Smooth muscle cell (in vitro differentiated cells): ENCODE results near the gene LMBRD2. TPM values are rescaled to one million over a fixed set of nuclear protein-coding genes. Genes with fewer than 3 reads are reported as not detected.

Experiments used
- DNase-seq: peaks from one replicate; lab custom pipeline; 2025; ENCODE audit not compliant: unreplicated experiment; lab: John Stamatoyannopoulos, UW
- H2AFZ ChIP-seq: fragments of 200-600 bp; sonication (generic); 2 replicates; pipeline ENCODE4 v1.6.0; 2016; ENCODE audit warnings: antibody characterized with exemption, low read depth, mild to moderate bottlenecking
- H3F3A ChIP-seq: fragments of 200-600 bp; sonication (generic); 2 replicates; pipeline ENCODE4 v1.6.0; 2017; ENCODE audit warnings: antibody characterized with exemption, low read depth
- H3K27ac ChIP-seq: fragments of 200-600 bp; sonication (generic); 2 replicates; pipeline ENCODE4 v1.5.1; 2016; ENCODE audit warnings: low read depth, mild to moderate bottlenecking
- H3K27me3 ChIP-seq: fragments of 200-600 bp; sonication (generic); 2 replicates; pipeline ENCODE4 v1.6.1; 2016; ENCODE audit warnings: low read depth, mild to moderate bottlenecking
- H3K36me3 ChIP-seq: fragments of 200-600 bp; sonication (generic); 2 replicates; pipeline ENCODE4 v1.5.1; 2016; ENCODE audit warnings: low read depth
- H3K4me1 ChIP-seq: fragments of 200-600 bp; sonication (generic); 2 replicates; pipeline ENCODE4 v1.5.1; 2016; ENCODE audit warnings: low read depth
- H3K4me2 ChIP-seq: fragments of 200-600 bp; sonication (generic); 2 replicates; pipeline ENCODE4 v1.6.0; 2016; ENCODE audit warnings: mild to moderate bottlenecking
- H3K4me3 ChIP-seq: fragments of 200-600 bp; sonication (generic); 2 replicates; pipeline ENCODE4 v1.5.1; 2016; ENCODE audit warnings: mild to moderate bottlenecking
- H3K79me2 ChIP-seq: fragments of 200-600 bp; sonication (generic); 2 replicates; pipeline ENCODE4 v1.6.0; 2016; ENCODE audit warnings: low read depth, mild to moderate bottlenecking
- H3K9ac ChIP-seq: fragments of 200-600 bp; sonication (generic); 2 replicates; pipeline ENCODE4 v1.6.0; 2016; ENCODE audit warnings: low read depth
- H3K9me3 ChIP-seq: fragments of 200-600 bp; sonication (generic); replicated peaks from 2 replicates; pipeline ENCODE4 v1.5.1; 2016; ENCODE audit warnings: low read depth
- H4K20me1 ChIP-seq: fragments of 200-600 bp; sonication (generic); 2 replicates; pipeline ENCODE4 v1.6.0; 2016; ENCODE audit warnings: low read depth
- WGBS: methylation state at CpG from one replicate; pipeline ENCODE4 v1.1.7; 2016; ENCODE audit warnings: low lambda C conversion rate; 5-methylcytosine and 5-hydroxymethylcytosine counted together
- polyA plus RNA-seq: library from polyadenylated mRNA; unstranded; fragments of >200 nt; fragmentation: Nextera tagmentation; extraction: Ambion mirVana; gene quantifications from 2 replicates; pipeline ENCODE4 v1.2.1, GENCODE V29; 2016
- total RNA-seq: library from RNA; depleted of rRNA; stranded (reverse); fragments of >200 nt; gene quantifications from 2 replicates; pipeline ENCODE4 v1.2.3, GENCODE V29; 2014
- TF ChIP-seq, protein P1 (sequence below): fragments of 200-600 bp; sonication (generic); IDR thresholded peaks from 2 replicates; pipeline ENCODE4 v1.5.1; 2017; ENCODE audit warnings: borderline replicate concordance, mild to moderate bottlenecking, antibody characterized with exemption; ENCODE audit not compliant: insufficient read depth, poor library complexity, severe bottlenecking

The LMBRD2 gene
- total and polyA plus RNA-seq, 2 experiments from 2014 or later, result 2.5 to 18.5 TPM

GRCh38 chr5:36070687-36071571, 80.8 kb downstream of the LMBRD2 start:
- no peaks in the 10 kb centered on the region for H3K9me3 ChIP-seq
- no peak overlapping the region for H3K27ac ChIP-seq
- H3K27me3 ChIP-seq, result peaks cover 40% of the 10 kb centered on the region
- H3K36me3 ChIP-seq, result no peaks in the 10 kb centered on the region
- H3F3A ChIP-seq, result no peaks in the 10 kb centered on the region
- no peaks in the 10 kb centered on the region for H4K20me1 ChIP-seq
- no peak overlapping the region for H2AFZ ChIP-seq
- no peaks in the 10 kb centered on the region for H3K79me2 ChIP-seq
- no peak overlapping the region for H3K4me2 ChIP-seq
- H3K9ac ChIP-seq, result no peak overlapping the region
- H3K4me3 ChIP-seq, result no peak overlapping the region
- peaks cover 3% of the 10 kb centered on the region for H3K4me1 ChIP-seq
- WGBS, result 86% methylated on average over 9 of the region's 9 CpGs
- TF ChIP-seq, protein P1, sequence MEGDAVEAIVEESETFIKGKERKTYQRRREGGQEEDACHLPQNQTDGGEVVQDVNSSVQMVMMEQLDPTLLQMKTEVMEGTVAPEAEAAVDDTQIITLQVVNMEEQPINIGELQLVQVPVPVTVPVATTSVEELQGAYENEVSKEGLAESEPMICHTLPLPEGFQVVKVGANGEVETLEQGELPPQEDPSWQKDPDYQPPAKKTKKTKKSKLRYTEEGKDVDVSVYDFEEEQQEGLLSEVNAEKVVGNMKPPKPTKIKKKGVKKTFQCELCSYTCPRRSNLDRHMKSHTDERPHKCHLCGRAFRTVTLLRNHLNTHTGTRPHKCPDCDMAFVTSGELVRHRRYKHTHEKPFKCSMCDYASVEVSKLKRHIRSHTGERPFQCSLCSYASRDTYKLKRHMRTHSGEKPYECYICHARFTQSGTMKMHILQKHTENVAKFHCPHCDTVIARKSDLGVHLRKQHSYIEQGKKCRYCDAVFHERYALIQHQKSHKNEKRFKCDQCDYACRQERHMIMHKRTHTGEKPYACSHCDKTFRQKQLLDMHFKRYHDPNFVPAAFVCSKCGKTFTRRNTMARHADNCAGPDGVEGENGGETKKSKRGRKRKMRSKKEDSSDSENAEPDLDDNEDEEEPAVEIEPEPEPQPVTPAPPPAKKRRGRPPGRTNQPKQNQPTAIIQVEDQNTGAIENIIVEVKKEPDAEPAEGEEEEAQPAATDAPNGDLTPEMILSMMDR, result no peak
- no peak for DNase-seq

DNA sequence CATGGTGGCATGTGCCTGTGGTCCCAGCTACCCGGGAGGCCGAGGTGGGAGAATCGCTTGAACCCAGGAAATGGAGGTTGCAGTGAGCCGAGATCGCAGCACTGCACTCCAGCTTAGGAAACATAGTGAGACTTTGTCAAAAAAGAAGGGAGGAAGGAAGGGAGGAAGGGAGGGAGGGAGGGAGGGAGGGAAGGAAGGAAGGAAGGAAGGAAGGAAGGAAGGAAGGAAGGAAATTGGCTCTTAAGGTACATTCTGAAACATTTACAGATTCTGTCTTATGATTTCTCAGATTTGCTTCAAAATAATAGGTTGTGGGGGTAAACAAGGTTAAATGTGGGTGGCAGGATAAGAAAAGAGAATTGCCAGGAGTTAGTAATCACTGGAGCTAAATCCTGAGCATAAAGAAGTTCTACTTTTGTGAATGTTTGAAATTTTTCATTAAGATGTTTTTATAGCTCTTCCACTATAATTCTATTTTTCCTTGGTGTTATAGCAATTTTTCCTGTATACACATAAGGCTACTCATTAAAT, 82.9 kb downstream of the LMBRD2 start:
- no peaks in the 10 kb centered on the region for H4K20me1 ChIP-seq
- H3K9ac ChIP-seq, result no peak overlapping the region
- peaks cover 47% of the 10 kb centered on the region for H3K27me3 ChIP-seq
- no peaks in the 10 kb centered on the region for H3K36me3 ChIP-seq
- no peak overlapping the region for H2AFZ ChIP-seq
- H3K79me2 ChIP-seq, result no peaks in the 10 kb centered on the region
- H3K4me2 ChIP-seq, result no peak overlapping the region
- H3K4me1 ChIP-seq, result peaks cover 3% of the 10 kb centered on the region
- WGBS, result 92% methylated on average over 5 of the region's 5 CpGs
- no peak overlapping the region for H3K27ac ChIP-seq
- TF ChIP-seq, protein P1, result no peak
- no peak overlapping the region for H3K4me3 ChIP-seq
- no peak for DNase-seq
- H3K9me3 ChIP-seq, result no peaks in the 10 kb centered on the region
- no peaks in the 10 kb centered on the region for H3F3A ChIP-seq

DNA sequence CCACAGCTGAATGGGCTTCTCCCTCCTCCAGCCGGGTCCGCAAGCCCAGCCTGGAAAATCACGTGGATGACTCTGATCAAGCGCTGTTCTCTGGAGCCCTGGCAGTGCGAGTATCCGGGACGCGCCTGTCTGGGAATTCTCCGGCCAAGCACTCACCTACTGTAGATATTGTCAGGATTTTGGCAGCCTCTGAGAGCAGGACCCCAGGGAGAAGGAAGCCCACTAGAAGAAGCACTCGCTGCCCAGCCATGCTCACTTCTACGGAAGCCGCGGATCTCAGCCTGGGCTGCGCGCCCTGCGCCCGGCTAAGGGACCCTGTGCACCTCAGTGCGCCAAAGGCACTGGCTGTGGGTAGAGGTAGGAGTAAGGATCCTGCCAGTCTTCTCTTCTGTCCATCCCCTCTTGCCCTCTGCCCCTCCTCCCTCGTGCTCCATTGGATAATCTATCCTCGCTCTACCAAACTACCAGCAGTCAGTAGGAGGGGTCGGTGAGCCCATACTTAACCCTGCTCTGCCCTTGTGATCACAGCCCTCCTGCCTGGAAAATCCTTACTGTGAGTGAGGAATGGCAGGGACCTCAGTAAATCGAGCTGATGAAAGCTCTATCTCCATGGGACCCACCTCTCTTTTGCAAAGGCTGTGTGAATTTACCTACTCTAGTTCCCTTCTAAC, 85.0 kb downstream of the LMBRD2 start, which contains the start of gene UGT3A2:
UGT3A2 (minus strand) TSS at position 343 of the 671 bp plus-strand sequence; CDS start at position 250, 93 bp downstream.
- WGBS, result 4% methylated on average over 22 of the region's 22 CpGs

More for the DNA sequence above, 85.0 kb downstream of the LMBRD2 start, which contains the start of gene UGT3A2:
- no peaks in the 10 kb centered on the region for H3K79me2 ChIP-seq
- no peaks in the 10 kb centered on the region for H3F3A ChIP-seq
- TF ChIP-seq, protein P1, result no peak
- peak within 1 kb of the TSS; percentile 47 for H3K4me3 ChIP-seq
- DNase-seq, result no peak
- H3K4me2 ChIP-seq, result peak within 1 kb of the TSS; percentile 87
- no peak within 1 kb of the TSS for H3K27ac ChIP-seq
- H3K36me3 ChIP-seq, result no peaks in the 10 kb centered on the region
- peaks cover 42% of the 10 kb centered on the region for H3K27me3 ChIP-seq
- H2AFZ ChIP-seq, result peak within 1 kb of the TSS; percentile 91
- no peaks in the 10 kb centered on the region for H3K9me3 ChIP-seq
- no peak within 1 kb of the TSS for H3K9ac ChIP-seq
- H4K20me1 ChIP-seq, result no peaks in the 10 kb centered on the region
- peaks cover 3% of the 10 kb centered on the region for H3K4me1 ChIP-seq
